ENCODE results near the gene FLRT2. TPM values are rescaled to one million over a fixed set of nuclear protein-coding genes. Genes with fewer than 3 reads are reported as not detected.

Gene FLRT2
- total RNA-seq, 4 donors from 2014 or later: 2.1 to 72.4 (median 9.6) TPM

DNA sequence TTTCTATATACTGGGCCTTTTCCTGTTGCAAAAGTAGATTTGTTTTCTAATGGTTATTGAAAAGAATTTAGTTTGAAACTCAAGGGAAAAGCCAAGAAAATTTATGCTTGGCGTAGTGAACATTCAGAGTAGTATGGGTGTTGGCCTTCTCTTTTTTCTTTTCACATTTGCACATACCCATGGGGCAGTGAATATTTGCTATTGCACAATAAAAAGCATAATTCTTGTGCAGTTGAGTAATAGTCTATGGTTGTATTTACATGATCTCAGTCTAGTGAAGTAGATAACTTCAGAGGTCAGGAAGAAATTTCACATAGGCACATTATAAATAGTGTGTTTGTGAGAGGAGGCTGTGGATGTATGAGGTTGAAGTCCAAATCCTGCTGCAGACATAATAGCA is 158.1 kb downstream of the FLRT2 start:
- no peak for DNase-seq
- Histone ChIP-seq H3K4me1 (no peaks in the 10 kb centered on the region), H3K36me3 (no peaks in the 10 kb centered on the region), H3K27ac (no peak overlapping the region), H3K27me3 (no peaks in the 10 kb centered on the region), H3K4me3 (no peak overlapping the region), H3K9me3 (no peaks in the 10 kb centered on the region)
- TF ChIP-seq, protein P1, sequence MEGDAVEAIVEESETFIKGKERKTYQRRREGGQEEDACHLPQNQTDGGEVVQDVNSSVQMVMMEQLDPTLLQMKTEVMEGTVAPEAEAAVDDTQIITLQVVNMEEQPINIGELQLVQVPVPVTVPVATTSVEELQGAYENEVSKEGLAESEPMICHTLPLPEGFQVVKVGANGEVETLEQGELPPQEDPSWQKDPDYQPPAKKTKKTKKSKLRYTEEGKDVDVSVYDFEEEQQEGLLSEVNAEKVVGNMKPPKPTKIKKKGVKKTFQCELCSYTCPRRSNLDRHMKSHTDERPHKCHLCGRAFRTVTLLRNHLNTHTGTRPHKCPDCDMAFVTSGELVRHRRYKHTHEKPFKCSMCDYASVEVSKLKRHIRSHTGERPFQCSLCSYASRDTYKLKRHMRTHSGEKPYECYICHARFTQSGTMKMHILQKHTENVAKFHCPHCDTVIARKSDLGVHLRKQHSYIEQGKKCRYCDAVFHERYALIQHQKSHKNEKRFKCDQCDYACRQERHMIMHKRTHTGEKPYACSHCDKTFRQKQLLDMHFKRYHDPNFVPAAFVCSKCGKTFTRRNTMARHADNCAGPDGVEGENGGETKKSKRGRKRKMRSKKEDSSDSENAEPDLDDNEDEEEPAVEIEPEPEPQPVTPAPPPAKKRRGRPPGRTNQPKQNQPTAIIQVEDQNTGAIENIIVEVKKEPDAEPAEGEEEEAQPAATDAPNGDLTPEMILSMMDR (IDR thresholded peaks at IDR 0.05): no peak
- no peak for TF ChIP-seq POLR2A (IDR thresholded peaks at IDR 0.05)
- intact Hi-C loops (cut with DNase I; ENCODE audit: low total_unique reads): no loop called here

DNA sequence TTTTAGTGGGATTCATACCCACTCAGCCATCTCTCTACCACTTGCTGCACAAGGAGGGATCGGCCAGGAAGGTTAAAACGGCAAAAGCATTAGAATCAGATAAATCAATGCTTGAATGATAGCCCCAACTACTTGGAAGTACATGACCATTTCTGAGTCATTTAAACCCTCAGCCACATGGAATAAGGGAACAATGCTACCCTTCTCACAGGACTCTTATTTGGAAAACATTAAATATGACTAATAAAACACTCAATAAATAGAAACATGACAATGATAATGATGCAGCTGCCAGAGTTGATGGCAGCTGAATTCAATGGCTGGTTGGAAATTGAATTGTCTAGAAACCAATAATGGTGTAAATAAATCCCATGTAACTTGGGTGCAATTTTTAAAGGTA is 165.4 kb downstream of the FLRT2 start:
- intact Hi-C loops (cut with DNase I; ENCODE audit: low total_unique reads): no loop called here
- H3K27me3 ChIP-seq: no peaks in the 10 kb centered on the region
- H3K4me3 ChIP-seq: no peak overlapping the region
- no peaks in the 10 kb centered on the region for H3K4me1 ChIP-seq
- H3K27ac ChIP-seq: no peak overlapping the region
- no peaks in the 10 kb centered on the region for H3K36me3 ChIP-seq
- DNase-seq: no peak
- no peaks in the 10 kb centered on the region for H3K9me3 ChIP-seq
- TF ChIP-seq POLR2A (IDR thresholded peaks at IDR 0.05): no peak

DNA sequence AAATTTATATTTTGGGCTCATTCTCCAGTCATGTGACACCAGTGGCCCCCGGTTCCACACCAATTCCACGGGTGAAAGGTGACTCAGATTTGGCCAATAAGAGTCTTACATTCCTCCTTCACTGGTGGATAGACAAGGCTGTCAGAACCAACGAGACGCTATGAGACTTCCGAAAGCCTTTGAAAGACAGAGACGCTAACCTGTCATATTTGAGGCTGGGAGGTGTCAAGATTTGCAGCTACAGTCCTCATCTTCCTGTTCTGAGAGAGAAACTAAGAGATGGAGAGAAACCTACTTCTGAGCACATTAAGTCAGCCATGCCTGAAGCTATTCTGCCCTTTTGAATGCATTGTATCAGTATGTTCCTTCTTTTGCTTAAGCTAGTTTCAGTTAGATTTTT is 171.2 kb downstream of the FLRT2 start:
- intact Hi-C loops (cut with DNase I; ENCODE audit: low total_unique reads): no loop called here
- Histone ChIP-seq H3K27ac (no peak overlapping the region), H3K36me3 (no peaks in the 10 kb centered on the region), H3K4me1 (no peaks in the 10 kb centered on the region), H3K27me3 (no peaks in the 10 kb centered on the region), H3K9me3 (no peaks in the 10 kb centered on the region), H3K4me3 (no peak overlapping the region)
- no peak for DNase-seq
- TF ChIP-seq, protein P1 (IDR thresholded peaks at IDR 0.05): no peak
- no peak for TF ChIP-seq POLR2A (IDR thresholded peaks at IDR 0.05)

DNA sequence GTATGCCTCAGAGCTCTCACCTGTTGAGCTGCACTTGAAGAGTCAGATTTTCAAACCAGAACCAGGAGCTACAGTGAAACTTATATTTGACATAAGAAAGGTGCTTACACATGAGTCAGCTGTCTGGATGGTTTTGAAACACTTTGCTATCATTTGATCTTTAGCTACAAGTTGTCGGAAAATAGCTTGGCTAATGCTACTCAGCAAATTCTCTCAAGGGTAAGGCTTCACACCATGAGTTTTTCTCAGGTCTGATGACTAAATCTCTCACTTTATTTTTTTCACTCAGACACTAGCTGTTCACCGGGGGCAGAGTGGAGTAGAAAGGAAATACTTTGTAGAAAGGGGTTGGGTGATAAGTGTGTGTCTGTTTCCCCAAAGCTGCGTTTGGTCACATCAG is 171.8 kb downstream of the FLRT2 start:
- TF ChIP-seq POLR2A (IDR thresholded peaks at IDR 0.05): no peak
- TF ChIP-seq, protein P1 (IDR thresholded peaks at IDR 0.05): no peak
- H3K36me3 ChIP-seq: no peaks in the 10 kb centered on the region
- DNase-seq: no peak
- no peaks in the 10 kb centered on the region for H3K9me3 ChIP-seq
- no peak overlapping the region for H3K4me3 ChIP-seq
- H3K4me1 ChIP-seq: no peaks in the 10 kb centered on the region
- no peak overlapping the region for H3K27ac ChIP-seq
- no peaks in the 10 kb centered on the region for H3K27me3 ChIP-seq
- intact Hi-C loops (cut with DNase I; ENCODE audit: low total_unique reads): no loop called here

DNA sequence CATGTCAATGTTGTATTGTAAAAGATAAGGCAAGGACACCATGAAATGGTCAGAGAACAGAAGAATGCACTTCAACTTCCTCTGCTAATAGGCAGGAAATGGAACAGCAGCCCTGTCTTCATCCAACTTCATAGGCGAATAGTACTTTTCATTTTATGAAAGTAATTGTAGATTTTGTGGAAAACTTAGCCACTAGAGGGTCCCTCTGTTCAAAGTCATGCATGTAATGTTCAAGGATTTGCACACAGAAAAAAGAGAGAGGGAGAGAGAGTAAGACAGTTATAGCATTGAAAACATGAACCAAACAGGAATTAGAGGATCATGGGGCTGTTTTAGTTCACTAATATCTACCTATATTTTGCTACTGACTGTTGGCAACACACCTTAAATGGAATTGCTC is 172.2 kb downstream of the FLRT2 start:
- intact Hi-C loops (cut with DNase I; ENCODE audit: low total_unique reads): no loop called here

More for the DNA sequence above, 172.2 kb downstream of the FLRT2 start:
- no peak for TF ChIP-seq POLR2A (IDR thresholded peaks at IDR 0.05)
- TF ChIP-seq, protein P1 (IDR thresholded peaks at IDR 0.05): no peak
- Histone ChIP-seq H3K27me3 (no peaks in the 10 kb centered on the region), H3K4me3 (no peak overlapping the region), H3K9me3 (no peaks in the 10 kb centered on the region), H3K4me1 (no peaks in the 10 kb centered on the region), H3K27ac (no peak overlapping the region), H3K36me3 (no peaks in the 10 kb centered on the region)
- no peak for DNase-seq
